Eye (tissue), 1 donor: ENCODE results near the gene SDC1.
A peak's percentile ranks its signal among the peaks of the same experiment; 100 is the strongest.

Source experiments
- DNase-seq: peaks from one replicate; pipeline ENCODE4 v3.0.0-alpha.2; 2015

SDC1 gene

GRCh38 chr2:20227894-20228505 is 3.1 kb upstream of the SDC1 start:
- no peak for DNase-seq

GRCh38 chr2:20226152-20226545 is 1.2 kb upstream of the SDC1 start:
- no peak for DNase-seq

GRCh38 chr2:20225294-20226151 is 593 bp upstream of the SDC1 start:
- DNase-seq: peak; percentile 92

GRCh38 chr2:20224164-20224715 is 690 bp downstream of the SDC1 start:
- DNase-seq: no peak

GRCh38 chr2:20223407-20224163 is 1.3 kb downstream of the SDC1 start:
- DNase-seq: peak; percentile 87

- no peak for DNase-seq
Measured at GRCh38 chr2:20222769-20223406, 2.0 kb downstream of the SDC1 start.

GRCh38 chr2:20222014-20222768 is 2.7 kb downstream of the SDC1 start:
- no peak for DNase-seq

GRCh38 chr2:20221555-20221973 is 3.4 kb downstream of the SDC1 start:
- no peak for DNase-seq

- DNase-seq: no peak
Measured at GRCh38 chr2:20220806-20221554, 4.0 kb downstream of the SDC1 start.

- no peak for DNase-seq
Measured at GRCh38 chr2:20219763-20220380, 5.1 kb downstream of the SDC1 start.

GRCh38 chr2:20218331-20219320 is 6.3 kb downstream of the SDC1 start:
- DNase-seq: no peak

GRCh38 chr2:20217041-20217970 is 7.6 kb downstream of the SDC1 start:
- no peak for DNase-seq

GRCh38 chr2:20216130-20217025 is 8.6 kb downstream of the SDC1 start:
- DNase-seq: no peak

GRCh38 chr2:20215183-20216040 is 9.5 kb downstream of the SDC1 start:
- no peak for DNase-seq

GRCh38 chr2:20214566-20215182 is 10.3 kb downstream of the SDC1 start:
- no peak for DNase-seq
